Calu3 (cell line): Measurements from ENCODE around the gene FUCA1. TPM values are rescaled to one million over a fixed set of nuclear protein-coding genes. Genes with fewer than 3 reads are reported as not detected.

Source experiments
- BruUV-seq: library from RNA; stranded (reverse); fragments of 400-500 nt; replicated peaks from 2 replicates; lab custom pipeline; 2021; lab: Mats Ljungman, UMichigan
- CTCF ChIA-PET: fragments of 300-600 bp; sonication (Branson Sonifier 250); formaldehyde crosslinking; loops from one replicate; lab custom pipeline; 2022; ENCODE audit warnings: antibody characterized with exemption; lab: Charles Lee
- DNase-seq: peaks from one replicate; pipeline ENCODE4 v3.0.0; 2022
- H3K27ac Mint-ChIP-seq: one replicate; pipeline ENCODE4 v1.8.0; 2022; ENCODE audit warnings: mixed read lengths; ENCODE audit not compliant: unreplicated experiment
- H3K27me3 Mint-ChIP-seq: one replicate; pipeline ENCODE4 v1.8.0; 2022; ENCODE audit warnings: mixed read lengths; ENCODE audit not compliant: unreplicated experiment
- H3K36me3 Mint-ChIP-seq: one replicate; pipeline ENCODE4 v1.8.0; 2022; ENCODE audit warnings: mild to moderate bottlenecking, moderate library complexity, mixed read lengths; ENCODE audit not compliant: insufficient read depth, unreplicated experiment
- H3K4me1 Mint-ChIP-seq: one replicate; pipeline ENCODE4 v1.8.0; 2022; ENCODE audit warnings: mild to moderate bottlenecking, low read depth, mixed read lengths; ENCODE audit not compliant: unreplicated experiment
- H3K4me3 Mint-ChIP-seq: one replicate; pipeline ENCODE4 v1.8.0; 2022; ENCODE audit warnings: mild to moderate bottlenecking, low read depth, moderate library complexity, mixed read lengths; ENCODE audit not compliant: unreplicated experiment
- H3K9me3 Mint-ChIP-seq: one replicate; pipeline ENCODE4 v1.8.0; 2022; ENCODE audit warnings: low read depth, mixed read lengths; ENCODE audit not compliant: unreplicated experiment
- CTCF ChIP-seq: fragments of 200-600 bp; IDR thresholded peaks from one replicate; pipeline ENCODE4 v1.8.0; 2022; ENCODE audit warnings: antibody characterized with exemption; ENCODE audit not compliant: unreplicated experiment
- intact Hi-C: fragments of 100-400 bp; cut with micrococcal nuclease; formaldehyde crosslinking; loops from one replicate; pipeline ENCODE4 v1.10.0; 2022; ENCODE audit not compliant: unreplicated experiment
- total RNA-seq: library from RNA; stranded (reverse); gene quantifications from 2 replicates; pipeline ENCODE4 v1.2.3, GENCODE V29; 2022

The FUCA1 gene
- total RNA-seq, 1 experiment from 2014 or later = 17.2 TPM

- CTCF ChIA-PET = interaction anchor here (1.6 to 2.0 kb wide), 2 partner anchors 48 to 98 kb away, joined by 4 to 7 read pairs; no protein-coding TSS in a partner anchor
- intact Hi-C loops = loop anchor here (5.0 to 10.0 kb wide), 2 partner anchors 48 to 54 kb away; no protein-coding TSS in a partner anchor
- no peaks in the 10 kb centered on the region for H3K27me3 Mint-ChIP-seq
- DNase-seq = no peak
- H3K9me3 Mint-ChIP-seq = no peaks in the 10 kb centered on the region
- peaks cover 21% of the 10 kb centered on the region for H3K4me1 Mint-ChIP-seq
- peak overlapping the region; percentile 89 for H3K4me3 Mint-ChIP-seq
- peak overlapping the region; percentile 1 for H3K27ac Mint-ChIP-seq
- no TSS peak for BruUV-seq
- TF ChIP-seq CTCF = no peak
- H3K36me3 Mint-ChIP-seq = peaks cover 29% of the 10 kb centered on the region
Observed at GRCh38 chr1:23869051-23869450, 961 bp upstream of the FUCA1 start.

- Mint-ChIP-seq H3K27me3 (no peaks in the 10 kb centered on the region), H3K36me3 (peaks cover 29% of the 10 kb centered on the region), H3K27ac (peak overlapping the region; percentile 1), H3K4me3 (peak overlapping the region; percentile 89), H3K9me3 (no peaks in the 10 kb centered on the region), H3K4me1 (peaks cover 21% of the 10 kb centered on the region)
- no peak for TF ChIP-seq CTCF
- CTCF ChIA-PET = interaction anchor here (1.6 to 2.0 kb wide), 2 partner anchors 48 to 97 kb away, joined by 4 to 7 read pairs; no protein-coding TSS in a partner anchor
- no TSS peak for BruUV-seq
- DNase-seq = no peak
- intact Hi-C loops = loop anchor here (5.0 to 10.0 kb wide), 2 partner anchors 49 to 54 kb away; no protein-coding TSS in a partner anchor
Observed at GRCh38 chr1:23868557-23869016, 497 bp upstream of the FUCA1 start.

- CTCF ChIA-PET = no interaction called here
- H3K27me3 Mint-ChIP-seq = no peaks in the 10 kb centered on the region
- H3K4me1 Mint-ChIP-seq = peaks cover 21% of the 10 kb centered on the region
- TF ChIP-seq CTCF = no peak
- H3K9me3 Mint-ChIP-seq = no peaks in the 10 kb centered on the region
- H3K36me3 Mint-ChIP-seq = peaks cover 29% of the 10 kb centered on the region
- H3K27ac Mint-ChIP-seq = no peak overlapping the region
- no peak for DNase-seq
- H3K4me3 Mint-ChIP-seq = peak overlapping the region; percentile 89
- intact Hi-C loops = loop anchor here (5.0 to 10.0 kb wide), 2 partner anchors 50 to 53 kb away; no protein-coding TSS in a partner anchor
- BruUV-seq = no TSS peak
Observed at GRCh38 chr1:23867542-23867894, 572 bp downstream of the FUCA1 start.

DNA sequence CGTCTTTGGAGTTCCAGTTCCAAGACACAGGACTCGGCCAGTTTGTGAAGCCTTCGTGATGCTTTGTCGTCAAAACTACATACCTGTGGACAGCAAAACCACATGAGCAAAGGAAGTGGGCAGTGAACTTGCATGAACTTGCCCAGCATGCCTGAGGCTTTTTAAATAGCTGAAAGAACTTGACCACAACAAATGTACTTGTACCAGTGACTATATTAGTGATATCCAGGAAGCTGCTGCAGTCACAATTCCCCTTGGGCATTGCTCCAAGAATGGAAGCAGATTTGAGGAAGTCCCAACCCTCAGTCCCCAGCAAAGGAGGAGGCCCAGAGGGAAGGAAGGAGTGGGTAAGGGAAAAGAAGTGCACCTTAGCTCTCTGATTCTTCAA is 2.6 kb downstream of the FUCA1 start:
- intact Hi-C loops = loop anchor here (5.0 to 10.0 kb wide), 2 partner anchors 51 to 52 kb away; no protein-coding TSS in a partner anchor
- no peaks in the 10 kb centered on the region for H3K9me3 Mint-ChIP-seq
- H3K4me3 Mint-ChIP-seq = no peak overlapping the region
- TF ChIP-seq CTCF = no peak
- BruUV-seq = TSS peak; percentile 21
- CTCF ChIA-PET = no interaction called here
- peaks cover 21% of the 10 kb centered on the region for H3K4me1 Mint-ChIP-seq
- no peaks in the 10 kb centered on the region for H3K27me3 Mint-ChIP-seq
- H3K36me3 Mint-ChIP-seq = peaks cover 29% of the 10 kb centered on the region
- peak; percentile 7 for DNase-seq
- H3K27ac Mint-ChIP-seq = no peak overlapping the region
